Right cardiac atrium (tissue), 5 donors: Measurements from ENCODE around the gene CLCN7. TPM values are rescaled to one million over a fixed set of nuclear protein-coding genes. Genes with fewer than 3 reads are reported as not detected.
"Not testable (repeated sequence)": the region's sequence is repeated elsewhere in the genome, so short reads cannot be mapped to it uniquely, and the experiment has no call there.

Experiments
- ATAC-seq, 2 donors: fragments of 200-7000 bp; cut with Tn5 transposase; one replicate each; pipeline versions ENCODE4 v1.8.0 to v1.9.1; 2020; ENCODE audit warnings: moderate library complexity in 2 of 2, mild to moderate bottlenecking in 1 of 2
- DNase-seq, 3 donors: peaks; one replicate each; pipeline ENCODE4 v3.0.0-alpha.2; 2020
- H3K27ac ChIP-seq: one replicate; pipeline ENCODE4 v1.5.1; 2013; ENCODE audit warnings: mild to moderate bottlenecking, low read length, control low read depth, moderate library complexity
- H3K27me3 ChIP-seq: one replicate; pipeline ENCODE4 v1.6.1; 2013; ENCODE audit not compliant: control insufficient read depth, insufficient read depth
- H3K4me1 ChIP-seq: one replicate; pipeline ENCODE4 v1.6.1; 2013; ENCODE audit warnings: low read length; ENCODE audit not compliant: control insufficient read depth, insufficient read depth
- H3K4me3 ChIP-seq: one replicate; pipeline ENCODE4 v1.5.1; 2013; ENCODE audit warnings: low read length, control low read depth
- H3K9me3 ChIP-seq: one replicate; pipeline ENCODE4 v1.6.1; 2013; ENCODE audit warnings: low read length; ENCODE audit not compliant: control insufficient read depth
- WGBS: extraction: QIAGEN DNeasy Blood & Tissue Kit; methylation state at CpG from one replicate; pipeline ENCODE4 v1.1.7; 2013; 5-methylcytosine and 5-hydroxymethylcytosine counted together
- intact Hi-C, 4 donors: fragments of 100-400 bp; cut with DNase I; formaldehyde crosslinking; loops; one replicate each; pipeline versions ENCODE4 v1.11.0 to v1.14.0; 2022 to 2023
- polyA plus RNA-seq: library from polyadenylated mRNA; stranded (reverse); fragments of 200-250 nt; gene quantifications from one replicate; pipeline ENCODE4 v1.2.3, GENCODE V29; 2013
- total RNA-seq, 4 donors: library from RNA; stranded (reverse); fragmentation: NEBNext Ultra II Directional; extraction: Animal tissue kit (Norgen Biotek cat#: 25700); gene quantifications; one replicate each; pipeline ENCODE4 v1.2.1, GENCODE V29; 2021
- donor health status: healthy with polysubstance abuse.
- donor health status: DM: no; HTN: yes; CAD: no.
- donor health status: DM: no; HTN: no; CAD: no.
- donor health status: DM: no; HTN: yes; CAD: no; lungs with severe emphysema.
- donor health status: DM: yes; HTN: yes; CAD: no.

Gene CLCN7
- total and polyA plus RNA-seq, 5 donors, result 32.9 to 54.8 (median 47.7) TPM

DNA sequence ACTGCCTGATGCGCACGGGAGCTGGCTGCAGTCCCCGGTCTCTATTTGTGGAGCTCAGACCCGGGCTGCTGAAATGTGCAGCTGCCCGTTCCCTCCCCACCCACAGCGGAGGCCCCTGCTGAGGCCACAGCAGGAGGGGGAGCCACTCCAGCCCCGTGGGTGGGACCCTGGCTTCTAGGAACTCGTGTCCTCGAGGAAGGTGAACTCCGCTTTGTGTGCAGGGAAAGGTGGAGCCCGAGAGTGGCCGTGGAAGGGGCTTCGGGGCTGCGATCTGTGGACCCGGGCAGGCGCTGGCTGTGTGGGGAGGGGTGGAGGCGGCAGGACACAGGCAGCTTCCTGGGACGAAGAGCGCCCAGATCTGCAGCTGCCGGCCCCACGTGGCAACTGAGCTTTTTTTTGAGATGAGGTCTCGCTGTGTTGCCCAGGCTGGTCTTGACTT, 33.4 kb downstream of the CLCN7 start:
- intact Hi-C loops, result no loop called here

DNA sequence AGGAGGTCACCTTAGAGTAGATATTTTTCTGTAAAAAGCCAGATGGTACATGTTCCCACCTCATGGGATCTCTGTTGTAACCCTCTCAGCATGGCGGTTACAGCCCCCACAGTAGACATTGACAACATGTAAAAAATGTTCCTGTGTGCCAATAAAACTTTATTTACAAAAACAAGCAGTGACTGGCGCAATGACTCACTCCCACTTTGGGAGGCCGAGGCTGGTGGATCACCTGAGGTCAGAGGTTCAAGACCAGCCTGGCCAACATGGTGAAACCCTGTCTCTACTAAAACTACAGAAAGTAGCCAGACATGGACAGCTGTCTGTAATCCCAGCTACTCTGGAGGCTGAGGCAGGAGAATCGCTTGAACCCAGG, 35.1 kb downstream of the CLCN7 start:
- H3K4me3 ChIP-seq, H3K4me1 ChIP-seq, H3K27ac ChIP-seq, H3K9me3 ChIP-seq, intact Hi-C loops, H3K27me3 ChIP-seq, DNase-seq, ATAC-seq: not testable (repeated sequence)
- 94% methylated on average over 4 of the region's 4 CpGs for WGBS

More for the DNA sequence above, 33.4 kb downstream of the CLCN7 start:
- WGBS, result 76% methylated on average over 22 of the region's 22 CpGs
- Histone ChIP-seq H3K27me3 (no peaks in the 10 kb centered on the region), H3K4me1 (no peaks in the 10 kb centered on the region), H3K27ac (no peak overlapping the region), H3K4me3 (no peak overlapping the region), H3K9me3 (no peaks in the 10 kb centered on the region)
- ATAC-seq, result no peak
- DNase-seq, result no peak

DNA sequence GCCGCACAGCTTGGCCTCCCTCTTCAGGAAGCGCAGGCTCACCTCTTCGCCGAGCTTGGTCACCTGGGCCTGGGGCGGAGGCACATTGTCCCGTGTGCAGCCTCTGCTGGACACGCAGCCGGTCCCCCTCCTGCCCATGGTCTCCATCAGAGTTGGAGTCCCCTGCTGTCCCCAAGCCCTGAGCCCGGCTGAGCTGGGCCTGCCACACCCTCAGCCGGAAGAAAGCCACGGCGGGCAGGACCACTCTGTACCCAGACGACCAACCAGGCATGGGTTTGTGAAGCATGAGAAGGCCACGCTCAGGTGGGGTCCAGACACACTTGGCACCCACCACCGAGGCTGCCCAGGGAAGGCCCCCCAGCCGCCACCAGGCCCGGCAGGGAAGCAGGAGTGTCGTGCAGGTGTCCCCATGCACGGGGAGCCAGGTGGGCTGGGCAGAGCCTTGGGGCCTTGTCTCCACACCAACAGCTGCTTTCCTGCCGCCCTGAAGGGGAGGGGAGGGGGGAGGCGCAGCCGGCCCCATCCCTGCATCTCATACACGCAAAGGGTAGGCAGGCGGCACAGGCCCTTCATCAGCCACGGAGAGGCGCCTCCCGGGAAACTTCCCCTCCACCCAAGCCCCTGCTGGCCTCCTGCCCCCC, 35.6 kb downstream of the CLCN7 start:
- WGBS, result 86% methylated on average over 27 of the region's 27 CpGs
- H3K27me3 ChIP-seq, result no peaks in the 10 kb centered on the region
- DNase-seq (no peak), ATAC-seq (no peak)
- H3K4me3 ChIP-seq, result no peak overlapping the region
- H3K27ac ChIP-seq, result no peak overlapping the region
- no peaks in the 10 kb centered on the region for H3K4me1 ChIP-seq
- H3K9me3 ChIP-seq, result no peaks in the 10 kb centered on the region
- intact Hi-C loops, result no loop called here

DNA sequence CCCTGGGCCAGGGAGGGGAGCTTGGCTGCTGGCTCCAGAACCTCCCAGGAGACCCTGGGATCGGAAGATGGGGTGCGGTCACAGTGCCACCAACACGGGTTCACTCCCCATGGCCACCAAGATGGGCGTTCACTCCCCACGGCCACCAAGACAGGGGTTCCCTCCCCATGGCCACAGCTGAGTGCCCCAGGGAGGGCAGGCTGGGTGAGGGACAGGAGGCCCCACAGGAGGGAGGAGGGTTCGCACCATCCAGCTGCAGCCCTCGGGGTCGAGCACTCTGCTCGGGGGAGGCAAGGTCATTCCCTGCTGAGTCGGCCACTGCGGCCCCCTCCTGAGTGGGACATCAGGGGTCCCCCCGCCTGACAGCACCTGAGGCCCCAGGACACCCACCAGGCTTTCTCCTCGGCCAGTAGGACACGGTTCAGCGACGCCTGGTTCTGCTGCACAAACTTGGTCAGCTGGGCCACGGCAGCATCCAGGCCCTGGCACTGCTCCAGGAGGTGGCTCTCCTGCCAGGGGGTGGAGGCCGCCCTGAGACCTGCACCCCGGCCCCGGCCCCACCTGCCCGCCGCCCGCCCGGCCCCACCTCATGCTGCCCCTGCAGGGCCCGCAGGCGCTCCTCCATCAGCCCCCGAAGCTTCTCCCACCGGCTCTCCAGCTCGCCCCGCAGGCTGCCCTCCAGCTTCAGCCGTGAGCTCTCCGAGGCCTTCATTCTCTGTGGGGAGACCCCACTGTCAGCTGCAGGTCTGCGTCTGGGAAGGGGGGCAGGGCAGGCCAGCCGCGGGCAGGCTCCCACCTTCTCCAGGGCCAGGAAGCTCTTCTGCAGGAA, 36.4 kb downstream of the CLCN7 start:
- DNase-seq, result no peak
- ATAC-seq, result no peak
- Histone ChIP-seq H3K27ac (no peak overlapping the region), H3K4me3 (no peak overlapping the region), H3K4me1 (no peaks in the 10 kb centered on the region), H3K9me3 (no peaks in the 10 kb centered on the region), H3K27me3 (no peaks in the 10 kb centered on the region)
- intact Hi-C loops, result no loop called here
- 83% methylated on average over 35 of the region's 35 CpGs for WGBS

DNA sequence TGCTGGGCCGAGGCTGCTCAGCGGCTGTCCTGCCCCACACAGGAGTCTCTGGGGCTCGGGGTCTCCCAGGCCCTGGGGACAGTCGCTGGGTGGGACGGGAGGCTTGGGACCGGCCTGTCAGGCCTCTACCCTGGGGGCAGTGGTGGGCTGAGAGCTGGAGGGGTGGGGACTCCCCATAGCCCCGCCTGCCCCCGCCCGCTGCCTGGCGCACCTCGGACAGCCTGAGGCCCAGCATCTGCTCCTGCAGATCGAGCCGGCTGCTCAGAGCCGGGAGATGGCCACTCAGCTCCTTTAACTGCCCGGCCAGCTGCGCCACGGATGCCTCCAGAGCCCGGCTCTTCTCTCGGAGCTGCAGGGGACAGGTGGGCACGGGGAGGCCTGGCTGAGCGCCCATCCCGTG, 37.2 kb downstream of the CLCN7 start:
- Histone ChIP-seq H3K27me3 (no peaks in the 10 kb centered on the region), H3K27ac (no peak overlapping the region), H3K4me3 (no peak overlapping the region), H3K9me3 (no peaks in the 10 kb centered on the region), H3K4me1 (no peaks in the 10 kb centered on the region)
- WGBS, result 82% methylated on average over 22 of the region's 22 CpGs
- DNase-seq (no peak), ATAC-seq (no peak)
- intact Hi-C loops, result no loop called here

DNA sequence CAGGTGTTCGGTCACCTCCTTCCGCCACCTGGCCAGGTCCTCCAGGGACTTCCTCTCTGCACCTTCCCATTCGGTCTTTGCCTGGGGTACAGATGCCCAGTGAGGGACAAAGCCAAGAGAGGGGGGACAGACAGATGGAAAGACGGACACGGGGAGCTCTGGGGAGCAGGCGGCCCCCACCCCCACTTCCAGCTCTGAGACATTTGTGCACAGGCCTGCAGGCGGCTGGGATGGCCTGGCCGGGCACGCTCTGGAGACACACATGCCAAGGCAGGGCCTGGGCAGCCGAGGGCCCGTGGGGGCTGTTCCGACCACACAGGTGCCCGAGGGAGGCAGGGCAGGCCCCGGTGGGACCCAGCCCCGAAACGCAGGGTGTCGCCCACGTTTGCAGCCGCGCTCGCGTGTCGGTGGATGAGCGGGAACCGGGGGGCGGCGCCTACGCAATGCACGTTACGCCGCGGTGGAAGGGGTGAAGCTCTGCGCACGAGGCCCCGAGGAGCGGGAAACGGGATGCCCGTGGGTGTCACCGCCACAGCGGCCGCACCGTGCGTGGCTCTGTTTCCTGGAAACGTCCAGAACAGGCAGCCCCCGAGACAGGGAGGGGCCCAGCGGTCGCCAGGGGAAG, 38.0 kb downstream of the CLCN7 start:
- intact Hi-C loops, result no loop called here
- Histone ChIP-seq H3K27ac (no peak overlapping the region), H3K4me3 (no peak overlapping the region), H3K4me1 (no peaks in the 10 kb centered on the region), H3K27me3 (no peaks in the 10 kb centered on the region), H3K9me3 (no peaks in the 10 kb centered on the region)
- 90% methylated on average over 47 of the region's 47 CpGs for WGBS
- no peak for DNase-seq
- ATAC-seq, result no peak

DNA sequence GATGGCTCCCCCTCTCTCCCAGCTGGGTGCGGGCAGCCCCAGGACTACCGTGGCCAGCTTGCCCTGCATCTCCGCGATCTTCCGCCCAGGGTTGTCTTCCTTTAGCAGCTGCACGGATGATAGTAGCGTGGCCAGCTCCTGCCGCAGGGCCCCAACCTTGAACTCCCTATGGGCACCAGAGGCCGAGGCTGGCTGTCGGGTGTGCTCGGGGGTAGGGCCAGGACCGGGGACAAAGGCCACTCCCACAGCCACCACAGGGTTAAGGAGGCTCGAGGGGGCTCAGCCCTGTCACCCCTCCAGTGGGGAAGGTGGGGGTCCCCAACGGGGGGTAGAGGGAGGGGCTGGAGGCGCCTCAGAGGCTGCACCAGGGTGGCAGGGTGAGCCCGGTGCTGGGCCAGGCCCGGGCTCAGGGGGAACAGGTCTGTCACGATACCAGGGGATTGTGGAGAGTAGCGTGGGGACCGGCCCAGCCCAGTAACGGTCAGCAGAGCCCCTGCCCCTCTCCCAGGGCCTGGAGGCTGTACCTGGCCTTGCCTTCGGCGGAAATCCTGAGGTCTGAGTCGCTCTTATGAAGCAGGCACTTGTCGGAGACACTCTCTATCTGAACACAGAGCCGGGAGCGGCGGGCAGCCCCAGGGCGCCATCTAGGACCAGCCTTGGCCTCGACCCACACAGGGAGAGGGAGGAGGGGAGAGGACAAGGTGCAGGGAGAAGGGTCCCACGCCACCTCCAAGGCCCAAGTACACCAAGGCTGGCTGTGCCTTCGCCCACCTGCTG, 38.7 kb downstream of the CLCN7 start:
- H3K27ac ChIP-seq, result no peak overlapping the region
- H3K27me3 ChIP-seq, result no peaks in the 10 kb centered on the region
- WGBS, result 86% methylated on average over 31 of the region's 32 CpGs
- H3K4me3 ChIP-seq, result no peak overlapping the region
- intact Hi-C loops, result no loop called here
- no peaks in the 10 kb centered on the region for H3K9me3 ChIP-seq
- no peak for ATAC-seq
- no peak for DNase-seq
- H3K4me1 ChIP-seq, result no peaks in the 10 kb centered on the region

DNA sequence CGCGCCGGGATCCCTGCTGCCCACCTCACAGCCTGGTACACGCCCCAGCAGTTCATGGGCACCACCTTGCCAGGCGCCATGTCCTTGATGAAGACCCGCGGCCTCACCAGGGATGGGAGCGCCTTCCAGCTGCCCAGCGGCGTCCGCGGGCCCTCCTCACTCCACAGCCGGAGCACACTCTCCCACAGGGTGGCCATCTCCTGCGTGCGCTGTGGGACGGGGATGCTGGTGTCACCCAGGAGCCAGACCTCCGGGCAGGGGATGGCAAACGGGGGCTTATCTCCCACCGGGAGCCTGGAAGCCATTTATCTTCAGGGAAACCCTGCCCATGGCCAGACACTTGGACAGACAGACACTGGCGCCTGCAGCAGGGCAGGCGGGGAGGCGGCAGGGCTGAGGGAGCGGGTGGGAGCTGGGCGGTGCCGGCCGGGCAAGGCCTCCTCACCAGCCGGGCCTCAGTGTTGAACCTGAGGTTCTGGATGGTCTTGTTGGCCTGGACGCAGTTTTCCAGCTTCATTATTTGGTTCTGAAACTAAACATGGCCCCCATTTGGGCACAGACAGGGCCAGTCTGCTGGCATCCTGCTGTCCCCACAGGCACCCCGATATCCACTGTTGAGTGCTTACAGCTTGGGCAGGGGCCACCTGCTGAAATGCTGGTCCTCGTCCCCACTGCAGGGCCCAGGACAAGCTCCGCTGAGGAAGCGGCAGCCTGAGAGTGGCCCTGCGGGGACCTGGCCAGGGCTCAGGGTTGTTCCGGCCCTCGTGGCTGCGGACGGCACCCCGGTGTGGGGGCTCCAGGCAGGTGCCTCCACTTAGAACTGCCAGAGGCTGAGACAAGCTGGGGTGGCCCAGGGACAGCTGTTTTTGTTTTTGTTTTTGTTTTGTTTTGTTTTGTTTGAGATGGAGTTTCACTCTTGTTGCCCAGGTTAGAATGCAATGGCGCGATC, 39.9 kb downstream of the CLCN7 start:
- Histone ChIP-seq H3K4me1 (no peaks in the 10 kb centered on the region), H3K27ac (no peak overlapping the region), H3K9me3 (no peaks in the 10 kb centered on the region), H3K27me3 (no peaks in the 10 kb centered on the region), H3K4me3 (no peak overlapping the region)
- WGBS, result 92% methylated on average over 40 of the region's 40 CpGs
- intact Hi-C loops, result no loop called here
- DNase-seq (no peak), ATAC-seq (no peak)

DNA sequence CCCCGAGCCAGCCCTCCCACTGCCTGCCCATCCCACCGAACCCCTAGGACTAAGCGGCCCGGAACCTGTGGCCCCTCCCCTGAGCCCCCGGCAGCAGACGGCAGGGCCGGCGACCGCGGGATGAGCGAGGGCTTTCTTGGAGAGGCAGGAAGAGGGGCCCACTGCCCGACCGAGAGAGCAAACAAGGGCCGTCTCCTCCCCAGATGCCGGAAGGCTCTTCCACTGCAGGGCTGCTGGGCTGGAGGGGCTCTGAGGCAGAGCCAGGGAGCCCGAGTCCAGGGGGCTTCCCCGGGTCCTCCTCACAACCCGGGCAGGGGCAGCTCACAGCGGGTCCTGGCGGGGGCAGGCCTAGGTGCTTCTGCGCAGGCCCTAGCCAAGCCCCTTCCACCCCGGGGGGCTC, 41.1 kb downstream of the CLCN7 start:
- DNase-seq (no peak), ATAC-seq (no peak)
- no peaks in the 10 kb centered on the region for H3K4me1 ChIP-seq
- WGBS, result 63% methylated on average over 22 of the region's 22 CpGs
- intact Hi-C loops, result no loop called here
- H3K27me3 ChIP-seq, result no peaks in the 10 kb centered on the region
- H3K27ac ChIP-seq, result no peak overlapping the region
- no peak overlapping the region for H3K4me3 ChIP-seq
- no peaks in the 10 kb centered on the region for H3K9me3 ChIP-seq

DNA sequence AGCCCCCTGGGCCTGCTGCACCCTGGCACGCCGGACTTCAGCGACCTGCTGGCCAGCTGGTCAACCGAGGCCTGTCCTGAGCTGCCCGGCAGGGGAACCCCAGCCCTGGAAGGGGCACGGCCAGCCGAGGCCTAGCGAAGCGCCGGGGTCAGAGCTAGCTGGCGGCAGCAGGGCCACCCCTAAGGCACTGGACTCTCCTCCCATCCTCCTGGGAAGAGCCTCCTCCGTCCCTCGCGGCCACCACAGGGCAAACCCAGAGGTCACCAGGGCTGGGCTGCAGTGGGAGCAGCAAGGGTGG, 41.6 kb downstream of the CLCN7 start:
- Histone ChIP-seq H3K4me1 (no peaks in the 10 kb centered on the region), H3K27ac (no peak overlapping the region), H3K27me3 (no peaks in the 10 kb centered on the region), H3K9me3 (no peaks in the 10 kb centered on the region), H3K4me3 (no peak overlapping the region)
- ATAC-seq (no peak), DNase-seq (no peak)
- intact Hi-C loops, result no loop called here
- 88% methylated on average over 14 of the region's 14 CpGs for WGBS
